ENCODE results near the gene PATL1. TPM values are rescaled to one million over a fixed set of nuclear protein-coding genes. Genes with fewer than 3 reads are reported as not detected.

The PATL1 gene
- total RNA-seq, 1 donor from 2014 or later, result 15.3 TPM

GRCh38 chr11:59600636-59601035 lies 68.2 kb downstream of the PATL1 start:
- no peaks in the 10 kb centered on the region for H4K20me1 ChIP-seq (ENCODE audit: low read depth)
- H3K4me3 Mint-ChIP-seq, result no peak overlapping the region
- no peak overlapping the region for H2AFZ ChIP-seq (replicated peaks)
- no peaks in the 10 kb centered on the region for H3K9me3 ChIP-seq (ENCODE audit: low read depth)
- no peaks in the 10 kb centered on the region for H3K79me2 ChIP-seq (ENCODE audit: low read depth)
- no peaks in the 10 kb centered on the region for H3K4me1 Mint-ChIP-seq
- H3K36me3 ChIP-seq, result no peaks in the 10 kb centered on the region
- no peak for DNase-seq (ENCODE audit: low spot score)
- TF ChIP-seq EZH2phosphoT487 (IDR thresholded peaks at IDR 0.05), result no peak
- no peak for TF ChIP-seq CTCF (IDR thresholded peaks at IDR 0.05)
- no peak for TF ChIP-seq EZH2 (IDR thresholded peaks at IDR 0.05)
- H3K27me3 ChIP-seq, result no peaks in the 10 kb centered on the region
- no peak overlapping the region for H3K4me2 ChIP-seq
- no peak overlapping the region for H3K27ac ChIP-seq
- H3F3A ChIP-seq (ENCODE audit: low read depth), result no peaks in the 10 kb centered on the region
- no peak overlapping the region for H3K9ac ChIP-seq
- H3K4me1 ChIP-seq, result no peaks in the 10 kb centered on the region
- peaks cover 40% of the 10 kb centered on the region for H3K36me3 Mint-ChIP-seq
- H3K27me3 Mint-ChIP-seq (ENCODE audit: insufficient read depth, low read depth), result no peaks in the 10 kb centered on the region
- no peaks in the 10 kb centered on the region for H3K9me3 Mint-ChIP-seq
- no peak overlapping the region for H3K4me3 ChIP-seq
- H3K27ac Mint-ChIP-seq, result no peak overlapping the region

GRCh38 chr11:59600234-59600633 lies 68.6 kb downstream of the PATL1 start:
- H3K27me3 Mint-ChIP-seq (ENCODE audit: insufficient read depth, low read depth), result no peaks in the 10 kb centered on the region
- Histone ChIP-seq H3K4me2 (no peak overlapping the region), H3K4me1 (no peaks in the 10 kb centered on the region), H3K36me3 (no peaks in the 10 kb centered on the region), H3F3A (ENCODE audit: low read depth) (no peaks in the 10 kb centered on the region), H3K79me2 (ENCODE audit: low read depth) (no peaks in the 10 kb centered on the region), H2AFZ (replicated peaks) (no peak overlapping the region), H3K9me3 (ENCODE audit: low read depth) (no peaks in the 10 kb centered on the region), H3K27ac (no peak overlapping the region), H4K20me1 (ENCODE audit: low read depth) (no peaks in the 10 kb centered on the region), H3K9ac (no peak overlapping the region), H3K4me3 (no peak overlapping the region), H3K27me3 (no peaks in the 10 kb centered on the region)
- no peak overlapping the region for H3K4me3 Mint-ChIP-seq
- H3K27ac Mint-ChIP-seq, result no peak overlapping the region
- no peaks in the 10 kb centered on the region for H3K9me3 Mint-ChIP-seq
- TF ChIP-seq EZH2 (IDR thresholded peaks at IDR 0.05) (no peak), CTCF (IDR thresholded peaks at IDR 0.05) (no peak), EZH2phosphoT487 (IDR thresholded peaks at IDR 0.05) (no peak)
- H3K4me1 Mint-ChIP-seq, result no peaks in the 10 kb centered on the region
- DNase-seq (ENCODE audit: low spot score), result no peak
- peaks cover 41% of the 10 kb centered on the region for H3K36me3 Mint-ChIP-seq

GRCh38 chr11:59598961-59599360 lies 69.9 kb downstream of the PATL1 start:
- H3F3A ChIP-seq (ENCODE audit: low read depth), result no peaks in the 10 kb centered on the region
- TF ChIP-seq EZH2phosphoT487 (IDR thresholded peaks at IDR 0.05) (no peak), CTCF (IDR thresholded peaks at IDR 0.05) (no peak), EZH2 (IDR thresholded peaks at IDR 0.05) (no peak)
- H3K4me3 ChIP-seq, result no peak overlapping the region
- Mint-ChIP-seq H3K4me3 (no peak overlapping the region), H3K9me3 (no peaks in the 10 kb centered on the region), H3K4me1 (no peaks in the 10 kb centered on the region), H3K27ac (no peak overlapping the region), H3K27me3 (ENCODE audit: insufficient read depth, low read depth) (no peaks in the 10 kb centered on the region), H3K36me3 (peaks cover 47% of the 10 kb centered on the region)
- no peak overlapping the region for H3K27ac ChIP-seq
- H2AFZ ChIP-seq (replicated peaks), result no peak overlapping the region
- no peak overlapping the region for H3K9ac ChIP-seq
- H3K4me1 ChIP-seq, result no peaks in the 10 kb centered on the region
- H3K4me2 ChIP-seq, result no peak overlapping the region
- no peaks in the 10 kb centered on the region for H3K27me3 ChIP-seq
- no peak for DNase-seq (ENCODE audit: low spot score)
- H3K79me2 ChIP-seq (ENCODE audit: low read depth), result no peaks in the 10 kb centered on the region
- H3K9me3 ChIP-seq (ENCODE audit: low read depth), result no peaks in the 10 kb centered on the region
- H4K20me1 ChIP-seq (ENCODE audit: low read depth), result no peaks in the 10 kb centered on the region
- peaks cover 6% of the 10 kb centered on the region for H3K36me3 ChIP-seq

Small RNA genes lying within 50 kb of the gene (microRNA-seq; reads per million reads assigned to microRNA genes)
- gene MIR3162, result not detected

Small RNA genes lying within 50 kb of the gene (small RNA-seq; reads per million reads assigned to genes)
- gene MIR3162, result not detected

Other genes with a start within 250 kb of the PATL1 start
- not detected in 2 replicates for gene OR5A2, start 242.6 kb downstream of the PATL1 start, total RNA-seq (ENCODE audit: low replicate concordance)
- 0.02 and 0.06 TPM in 2 replicates for gene OR5A1, start 232.6 kb downstream of the PATL1 start, total RNA-seq (ENCODE audit: low replicate concordance)
- gene OR4D6, start 212.1 kb downstream of the PATL1 start, total RNA-seq (ENCODE audit: low replicate concordance), result not detected in 2 replicates
- not detected in 2 replicates for gene OR4D10, start 195.7 kb downstream of the PATL1 start, total RNA-seq (ENCODE audit: low replicate concordance)
- gene OR4D11, start 165.5 kb downstream of the PATL1 start, total RNA-seq (ENCODE audit: low replicate concordance), result not detected in 2 replicates
- gene OR4D9, start 157.5 kb downstream of the PATL1 start, total RNA-seq (ENCODE audit: low replicate concordance), result not detected in 2 replicates
- gene OSBP, start 53.3 kb downstream of the PATL1 start, total RNA-seq (ENCODE audit: low replicate concordance), result 20.1 and 22.7 TPM in 2 replicates
- not detected in 2 replicates for gene OR10V1, start 44.8 kb upstream of the PATL1 start, total RNA-seq (ENCODE audit: low replicate concordance)
- gene STX3, start 86.3 kb upstream of the PATL1 start, total RNA-seq (ENCODE audit: low replicate concordance), result 34.8 and 52.4 TPM in 2 replicates
- 42.3 and 49.8 TPM in 2 replicates for gene MRPL16, start 141.7 kb upstream of the PATL1 start, total RNA-seq (ENCODE audit: low replicate concordance)
- gene CBLIF, start 176.5 kb upstream of the PATL1 start, total RNA-seq (ENCODE audit: low replicate concordance), result not detected in 2 replicates
- not detected in 2 replicates for gene TCN1, start 197.4 kb upstream of the PATL1 start, total RNA-seq (ENCODE audit: low replicate concordance)
- not detected in 2 replicates for gene OOSP3, start 209.7 kb upstream of the PATL1 start, total RNA-seq (ENCODE audit: low replicate concordance)